ENCODE measurements around the gene ZNF555.
"Not testable (repeated sequence)": the region's sequence is repeated elsewhere in the genome, so short reads cannot be mapped to it uniquely, and the experiment has no call there.

The ZNF555 gene

GRCh38 chr19:2840794-2841791 lies at the start of gene ZNF555:
ZNF555 (plus strand) TSS chr19:2841475; CDS start chr19:2841573, 98 bp downstream.
- DNase-seq (ENCODE audit: low spot score), result peak; percentile 97

DNA sequence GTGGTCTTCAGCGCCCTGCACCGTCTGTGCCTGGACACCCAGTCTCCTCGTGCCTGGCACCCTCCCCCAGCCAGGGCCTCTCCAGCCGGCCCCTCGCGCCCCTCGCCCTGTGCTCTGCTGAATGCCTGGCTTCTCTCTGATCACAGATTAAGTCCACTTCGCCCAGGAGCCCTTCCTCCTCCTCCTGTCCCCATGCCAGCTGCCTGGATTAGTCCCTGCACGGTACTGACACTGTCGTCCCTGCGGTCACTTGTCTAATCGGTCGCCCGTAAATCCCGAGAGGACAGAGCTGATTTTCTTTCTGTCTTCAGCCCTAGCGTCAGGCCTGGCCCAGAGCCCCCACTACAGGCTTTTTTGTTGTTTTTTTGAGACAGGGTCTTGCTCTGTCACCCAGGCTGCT lies 49.4 kb upstream of the ZNF555 start:
- DNase-seq (ENCODE audit: low spot score), result no peak

DNA sequence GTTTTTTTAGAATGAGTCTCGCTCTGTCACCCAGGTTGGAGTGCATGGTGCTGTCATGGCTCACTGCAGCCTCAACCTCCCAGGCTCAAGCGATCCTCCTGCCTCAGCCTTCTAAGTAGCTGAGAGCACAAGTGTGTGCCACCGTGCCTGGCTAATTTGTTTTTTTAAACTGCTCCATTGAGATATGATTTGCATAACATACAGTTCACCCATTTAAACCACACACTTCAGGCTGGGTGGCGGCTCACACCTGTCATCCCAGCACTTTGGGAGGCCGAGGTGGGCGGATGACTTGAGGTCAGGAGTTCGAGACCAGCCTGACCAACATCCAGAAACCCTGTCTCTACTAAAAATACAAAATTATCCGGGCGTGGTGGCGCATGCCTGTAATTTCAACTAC lies 48.6 kb upstream of the ZNF555 start:
- DNase-seq (ENCODE audit: low spot score), result not testable (repeated sequence)

- DNase-seq (ENCODE audit: low spot score), result no peak
Measured at GRCh38 chr19:2793126-2793525, 48.1 kb upstream of the ZNF555 start.

- DNase-seq (ENCODE audit: low spot score), result no peak
Measured at GRCh38 chr19:2793577-2793976, 47.7 kb upstream of the ZNF555 start.

DNA sequence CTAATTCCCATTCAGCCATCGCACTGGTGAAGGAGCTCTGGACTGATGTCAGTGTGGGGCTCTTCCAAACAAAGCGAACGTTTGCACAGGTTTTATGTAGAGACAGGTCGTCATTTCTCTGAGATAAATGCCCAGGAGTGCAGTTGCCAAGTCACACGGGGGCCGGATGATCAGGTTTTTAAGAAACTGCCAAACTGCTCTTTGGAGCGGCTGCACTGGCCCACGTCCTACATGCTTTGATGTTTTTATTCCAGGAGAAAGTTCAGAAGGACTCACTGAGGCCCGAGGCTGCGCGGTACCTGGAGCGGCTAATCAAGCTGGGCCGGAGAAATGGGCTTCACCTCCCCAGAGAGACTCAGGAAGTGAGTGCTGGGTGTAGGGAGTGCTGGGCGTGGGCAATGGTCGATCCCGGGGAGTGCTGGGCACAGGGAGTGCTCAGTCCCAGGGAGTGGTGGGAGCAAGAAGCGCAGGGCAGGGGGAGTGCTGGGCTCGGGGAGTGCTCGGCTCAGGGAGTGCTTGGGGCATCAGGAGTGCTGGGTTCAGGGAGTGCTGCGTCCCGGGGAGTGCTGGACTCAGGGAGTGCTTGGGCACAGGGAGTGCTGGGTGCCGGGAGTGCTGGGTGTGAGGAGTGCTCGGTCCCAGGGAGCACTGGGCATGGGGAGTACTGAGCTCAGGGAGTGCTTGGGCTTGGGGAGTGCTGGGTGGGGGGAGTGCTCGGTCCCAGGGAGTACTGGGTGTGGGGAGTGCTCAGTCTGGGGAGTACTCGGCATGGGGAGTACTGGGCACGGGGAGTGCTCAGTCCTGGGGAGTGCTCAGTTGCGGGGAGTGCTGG lies 45.2 kb upstream of the ZNF555 start:
- DNase-seq (ENCODE audit: low spot score), result no peak

DNA sequence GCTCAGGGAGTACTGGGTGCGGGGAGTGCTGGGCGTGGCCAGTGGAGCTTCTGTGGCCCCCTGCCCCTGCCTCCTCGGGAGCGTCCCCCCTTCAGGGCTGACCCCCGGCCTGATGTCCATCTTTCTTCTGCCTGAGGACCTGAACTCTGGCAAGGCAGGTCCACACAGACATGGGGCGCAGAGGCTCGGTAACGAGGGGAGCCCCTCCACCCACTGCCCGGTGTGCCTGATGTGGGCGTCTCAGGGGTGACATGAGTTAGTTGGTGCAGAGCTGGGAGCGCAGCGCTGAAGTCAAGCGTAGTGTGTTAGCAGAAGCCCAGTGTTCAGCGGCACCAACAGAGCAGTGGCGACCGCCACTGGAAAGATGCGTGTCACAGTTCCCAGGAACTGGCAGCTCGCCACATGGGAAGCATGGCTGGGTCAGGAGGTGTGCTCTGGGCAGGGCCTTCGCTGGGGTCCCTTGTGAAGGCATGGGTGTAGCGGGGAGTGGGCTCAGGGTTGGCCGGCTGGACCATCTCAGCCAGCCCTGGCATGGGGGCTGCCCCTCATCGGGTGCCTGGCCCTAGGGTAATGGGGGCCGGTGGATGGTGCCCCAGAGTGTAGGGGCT lies 44.5 kb upstream of the ZNF555 start:
- no peak for DNase-seq (ENCODE audit: low spot score)

DNA sequence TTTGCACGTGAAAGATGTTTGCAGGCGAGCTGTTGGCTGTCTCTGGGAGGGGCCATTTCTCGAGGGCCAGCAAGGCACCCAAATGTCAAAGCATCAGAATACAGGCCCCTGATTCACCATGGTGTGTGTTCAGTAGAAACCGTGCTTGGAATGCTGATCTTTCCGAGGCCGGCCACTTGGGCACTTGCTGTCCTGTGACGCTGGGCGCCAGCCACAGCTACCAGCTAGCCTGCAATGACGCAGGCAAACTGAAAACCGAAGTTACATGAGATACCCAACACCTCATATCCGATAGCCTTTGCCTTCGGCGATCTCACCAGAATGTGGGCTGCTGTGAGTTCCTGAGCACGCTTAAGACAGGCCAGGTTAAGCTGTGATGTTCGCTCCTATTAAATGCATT lies 44.0 kb upstream of the ZNF555 start:
- DNase-seq (ENCODE audit: low spot score), result no peak

GRCh38 chr19:2798158-2798685 lies 43.1 kb upstream of the ZNF555 start:
- DNase-seq (ENCODE audit: low spot score), result no peak

- DNase-seq (ENCODE audit: low spot score), result no peak
Measured at GRCh38 chr19:2798733-2799132, 42.5 kb upstream of the ZNF555 start.

GRCh38 chr19:2799273-2800020 lies 41.8 kb upstream of the ZNF555 start:
- DNase-seq (ENCODE audit: low spot score), result no peak

DNA sequence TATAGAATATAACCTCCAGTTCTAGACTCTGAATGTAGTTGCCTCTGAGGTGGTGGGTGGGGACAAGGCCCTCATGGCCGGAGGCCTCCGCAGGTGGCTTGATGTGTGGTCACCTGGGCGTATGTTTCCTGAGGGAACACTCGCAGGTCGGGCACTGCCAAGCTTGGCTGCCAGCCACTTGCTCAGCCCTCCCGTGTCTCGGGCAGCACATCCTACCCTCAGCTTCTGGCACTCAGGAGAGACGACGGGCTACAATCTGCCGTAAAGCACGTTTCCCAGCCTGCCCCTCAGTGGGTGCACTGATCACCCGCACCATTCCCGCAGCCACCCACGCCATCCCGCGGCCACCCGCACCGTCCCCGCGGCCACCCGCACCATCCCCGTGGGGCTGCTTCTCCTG lies 40.8 kb upstream of the ZNF555 start:
- no peak for DNase-seq (ENCODE audit: low spot score)

DNA sequence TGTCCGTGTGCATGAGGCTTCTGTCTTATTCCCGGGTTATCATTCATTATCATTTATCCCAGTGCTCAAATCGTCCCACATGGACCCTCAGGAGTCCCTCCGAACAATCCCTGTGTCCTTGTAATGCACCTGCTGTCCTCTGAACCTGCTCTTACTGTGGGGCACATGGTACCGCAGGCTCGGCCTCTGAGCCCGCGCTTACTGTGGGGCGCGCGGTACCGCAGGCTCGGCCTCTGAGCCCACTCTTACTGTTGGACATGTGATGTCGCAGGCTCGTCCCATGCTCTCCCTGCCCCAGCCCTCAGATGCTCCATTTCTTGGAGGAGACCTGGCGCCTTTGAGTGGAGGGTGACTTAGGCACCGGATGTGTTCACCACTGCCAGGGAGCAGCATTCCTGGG lies 38.4 kb upstream of the ZNF555 start:
- DNase-seq (ENCODE audit: low spot score), result no peak

DNA sequence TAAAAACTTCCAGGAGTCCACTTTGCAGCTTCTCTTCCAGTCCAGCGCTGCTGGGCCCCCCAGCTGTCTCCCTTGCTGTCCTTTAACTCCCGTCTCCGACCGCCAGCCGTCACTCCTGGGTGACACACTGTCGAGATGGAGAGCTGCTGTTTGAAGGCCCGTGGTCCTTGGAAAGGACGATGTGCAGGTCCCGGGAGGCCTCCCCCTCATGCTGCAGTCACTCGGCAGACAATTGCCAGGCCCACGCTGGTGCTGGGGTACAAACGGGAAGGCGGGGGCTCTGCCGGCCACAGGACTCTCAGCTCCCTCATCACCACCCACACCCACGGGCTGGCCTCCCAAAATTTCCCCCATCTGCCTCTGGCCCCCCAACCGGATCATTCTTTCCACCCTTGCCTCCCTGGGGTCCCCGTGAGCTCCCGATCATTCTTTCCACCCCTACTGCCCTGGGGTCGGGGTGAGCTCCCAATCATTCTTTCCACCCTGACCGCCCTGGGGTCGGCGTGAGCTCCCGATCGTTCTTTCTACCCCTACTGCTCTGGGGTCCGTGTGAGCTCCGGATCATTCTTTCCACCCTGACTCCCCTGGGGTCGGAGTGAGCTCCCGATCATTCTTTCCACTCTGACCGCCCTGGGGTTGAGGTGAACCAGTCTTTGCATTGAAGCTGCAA lies 37.7 kb upstream of the ZNF555 start:
- peak; percentile 23 for DNase-seq (ENCODE audit: low spot score)

DNA sequence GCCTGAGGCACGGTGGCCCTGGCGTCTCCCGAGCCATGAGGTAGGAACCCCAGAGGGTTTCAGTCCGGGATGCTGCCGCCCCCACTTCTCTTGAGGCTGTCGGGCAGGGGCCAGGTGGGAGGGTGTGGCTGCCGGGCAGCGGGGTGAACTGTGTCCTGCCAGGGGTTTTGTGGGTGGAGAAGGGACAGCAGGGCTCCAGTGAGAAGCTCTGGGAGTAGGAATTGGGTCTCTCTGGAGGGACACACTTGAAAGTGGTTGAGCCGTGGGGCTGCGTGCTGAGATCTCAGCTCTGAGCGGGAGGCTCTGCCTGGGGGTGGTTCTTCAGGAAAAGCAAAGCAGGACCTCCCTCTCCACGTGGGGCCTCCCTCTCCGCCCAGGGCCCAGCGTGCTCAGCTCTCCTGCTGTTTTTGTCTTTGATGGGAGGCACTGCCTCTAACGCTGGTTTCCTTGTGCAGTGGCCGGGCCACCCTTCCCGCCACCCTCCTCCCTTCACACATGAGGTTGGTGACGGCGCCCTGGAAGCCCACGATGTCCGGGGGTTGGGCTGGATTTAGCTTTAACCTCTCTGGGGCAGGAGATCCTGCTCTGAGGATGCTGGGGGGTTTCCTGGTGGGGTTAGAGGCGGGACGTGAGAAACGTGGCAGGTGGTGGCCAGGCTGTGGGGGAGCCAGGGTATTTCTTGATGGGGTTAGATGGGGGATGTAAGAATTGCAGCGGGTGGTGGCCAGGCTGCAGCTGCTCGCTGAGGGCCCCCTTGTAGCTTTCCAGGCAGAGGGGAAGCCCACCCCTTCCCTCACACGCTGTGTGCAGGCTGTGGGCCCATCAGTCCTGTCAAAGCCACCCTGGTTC lies 36.9 kb upstream of the ZNF555 start:
- DNase-seq (ENCODE audit: low spot score), result peak; percentile 24

DNA sequence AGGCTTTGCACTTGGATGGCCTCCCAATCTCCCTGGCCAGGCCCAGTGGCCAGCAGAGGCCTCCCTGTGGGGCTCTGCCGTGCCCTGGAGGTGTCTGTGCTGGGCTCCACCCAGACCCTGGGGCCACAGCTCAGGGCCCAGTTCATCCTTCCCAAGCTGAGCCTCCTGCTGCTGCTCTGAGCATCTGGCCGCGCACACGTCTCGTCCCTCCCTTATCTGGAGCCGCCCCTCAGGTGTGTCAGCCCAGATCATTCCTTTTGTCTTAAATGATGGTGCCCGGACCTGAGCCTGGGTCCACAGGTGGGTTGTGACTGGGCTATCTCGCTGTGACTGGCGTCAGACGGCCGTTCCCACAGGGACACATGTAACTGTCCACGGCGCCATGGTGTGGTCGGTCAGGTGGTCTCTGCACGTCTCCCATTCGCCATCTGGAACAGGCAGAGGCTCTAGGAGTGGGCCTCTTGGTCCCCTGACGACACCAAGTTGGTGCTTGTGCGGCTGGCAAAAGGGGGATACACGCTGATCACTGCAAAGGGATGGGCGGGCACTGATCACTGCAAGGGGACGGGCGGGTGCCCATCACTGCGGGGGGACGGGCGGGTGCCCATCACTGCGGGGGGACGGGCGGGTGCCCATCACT lies 35.9 kb upstream of the ZNF555 start:
- peak; percentile 17 for DNase-seq (ENCODE audit: low spot score)

- peak; percentile 24 for DNase-seq (ENCODE audit: low spot score)
Measured at GRCh38 chr19:2805991-2806649, 35.2 kb upstream of the ZNF555 start.

DNA sequence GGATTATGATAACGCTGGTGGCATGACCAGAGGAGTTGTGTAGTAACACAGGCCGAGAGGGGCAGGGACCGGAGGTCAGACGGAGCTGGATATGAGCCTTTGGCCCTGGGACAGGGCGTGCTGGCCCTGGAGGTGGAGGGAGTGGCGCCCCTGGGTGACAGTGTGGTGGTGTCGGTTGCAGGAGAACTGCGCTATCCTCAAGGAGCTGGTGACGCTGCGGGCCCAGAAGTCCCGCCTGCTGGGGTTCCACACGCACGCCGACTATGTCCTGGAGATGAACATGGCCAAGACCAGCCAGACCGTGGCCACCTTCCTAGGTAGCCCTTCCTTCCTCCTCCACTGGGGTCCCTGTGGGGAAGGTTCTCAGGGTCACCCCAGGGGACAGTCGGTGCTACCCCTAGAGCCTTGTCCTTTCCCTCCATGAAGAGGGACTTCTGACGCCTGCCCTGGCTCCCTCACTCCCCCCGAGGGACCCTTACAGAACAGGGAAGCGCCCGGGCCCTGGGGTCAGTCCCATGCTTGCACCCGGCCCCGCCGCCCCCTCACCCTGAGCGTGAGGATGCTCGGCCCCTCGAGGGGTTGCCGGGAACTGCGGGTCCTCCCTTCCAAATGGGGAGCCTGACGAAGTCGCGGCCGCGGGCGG lies 34.4 kb upstream of the ZNF555 start:
- DNase-seq (ENCODE audit: low spot score), result no peak

Data from D341Med (cell line).